AML-193 (cell line): Measurements from ENCODE around the gene CELF3.
"Not testable (repeated sequence)": the region's sequence is repeated elsewhere in the genome, so short reads cannot be mapped to it uniquely, and the experiment has no call there.

Source experiments
- DNase-seq, 2 experiments: peaks; one replicate each; lab custom pipeline; 2025; lab: John Stamatoyannopoulos, UW

Gene CELF3

GRCh38 chr1:151703813-151704212 lies 12.8 kb downstream of the CELF3 start:
- no peak for DNase-seq

GRCh38 chr1:151702936-151703335 lies 13.7 kb downstream of the CELF3 start:
- DNase-seq: no peak

- no peak for DNase-seq
Measured at GRCh38 chr1:151701515-151701914, 15.1 kb downstream of the CELF3 start.

GRCh38 chr1:151693057-151693651 lies 23.4 kb downstream of the CELF3 start:
- peak; percentile 30 to 38 for DNase-seq

- peak; percentile 44 to 65 for DNase-seq
Measured at GRCh38 chr1:151692226-151692625, 24.4 kb downstream of the CELF3 start.

- no peak for DNase-seq
Measured at GRCh38 chr1:151689494-151689893, 27.1 kb downstream of the CELF3 start.

- no peak for DNase-seq
Measured at GRCh38 chr1:151686561-151686960, 30.0 kb downstream of the CELF3 start.

GRCh38 chr1:151684128-151684527 lies 32.5 kb downstream of the CELF3 start:
- no peak for DNase-seq

GRCh38 chr1:151682901-151683300 lies 33.7 kb downstream of the CELF3 start:
- not testable (repeated sequence) for DNase-seq

- DNase-seq: no peak
Measured at GRCh38 chr1:151681923-151682322, 34.7 kb downstream of the CELF3 start.

GRCh38 chr1:151680826-151681225 lies 35.8 kb downstream of the CELF3 start:
- no peak for DNase-seq

GRCh38 chr1:151680391-151680790 lies 36.2 kb downstream of the CELF3 start:
- DNase-seq: no peak

- no peak for DNase-seq
Measured at GRCh38 chr1:151673407-151673806, 43.2 kb downstream of the CELF3 start.

- not testable (repeated sequence) for DNase-seq
Measured at GRCh38 chr1:151670036-151670675, 46.4 kb downstream of the CELF3 start.

GRCh38 chr1:151668090-151668489 lies 48.5 kb downstream of the CELF3 start:
- no peak for DNase-seq

- peak; percentile 62 to 70 for DNase-seq
Measured at GRCh38 chr1:151661751-151662150, 54.9 kb downstream of the CELF3 start.

- no peak for DNase-seq
Measured at GRCh38 chr1:151655371-151655770, 61.2 kb downstream of the CELF3 start.

- DNase-seq: peak; percentile 49 to 55
Measured at GRCh38 chr1:151653397-151653796, 63.2 kb downstream of the CELF3 start.
